Amygdala (tissue), 56 donors: ENCODE results near the gene CHCHD4.
"Not testable (repeated sequence)": the region's sequence is repeated elsewhere in the genome, so short reads cannot be mapped to it uniquely, and the experiment has no call there.

Experiments
- DNase-seq, 56 donors: peaks; one replicate each; lab custom pipeline; 2025; lab: John Stamatoyannopoulos, UW

Gene CHCHD4

DNA sequence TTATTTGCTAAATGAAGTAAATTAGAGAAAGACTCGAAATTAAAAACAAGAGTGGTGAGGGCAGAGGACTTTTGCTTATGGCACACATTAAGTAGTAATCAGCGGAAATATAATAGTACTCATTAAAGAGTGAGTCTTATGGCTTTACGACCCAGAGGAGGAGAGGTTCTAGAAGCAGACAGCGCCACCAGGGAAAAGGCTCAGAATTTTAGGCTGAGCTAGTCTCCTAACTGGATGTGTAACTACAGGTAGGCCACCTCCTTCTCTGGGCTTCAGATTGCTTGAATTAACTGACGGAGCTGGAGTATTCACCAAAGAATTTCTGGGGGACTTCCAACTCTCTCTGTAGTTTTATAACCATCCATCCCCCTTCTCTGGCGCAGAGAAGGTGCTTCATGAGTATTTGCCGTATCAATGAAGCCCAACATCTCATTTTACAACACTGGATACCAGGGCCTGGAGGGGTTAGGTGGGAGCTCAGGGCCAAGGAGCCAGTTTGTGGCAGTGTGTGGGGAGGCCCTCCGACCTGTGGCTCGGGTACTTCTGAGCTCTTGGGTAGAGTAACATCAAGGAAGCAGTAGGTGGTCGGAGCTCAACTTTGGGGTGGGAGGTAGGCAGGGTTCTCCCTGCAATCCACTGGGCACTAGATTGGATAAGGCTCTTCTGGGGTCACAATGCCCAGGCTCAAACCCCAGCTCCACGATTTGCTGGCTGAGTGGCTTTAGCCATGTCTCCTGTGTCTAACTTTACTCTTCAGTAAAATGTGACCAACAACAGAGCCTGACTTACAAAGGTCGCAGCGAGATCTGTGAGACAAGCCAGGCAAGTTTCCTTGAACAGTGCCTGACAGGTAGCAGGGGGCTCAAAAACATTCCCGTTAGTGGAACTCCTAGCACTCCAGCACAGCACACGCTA, 1.1 kb downstream of the CHCHD4 start:
- DNase-seq: no peak

DNA sequence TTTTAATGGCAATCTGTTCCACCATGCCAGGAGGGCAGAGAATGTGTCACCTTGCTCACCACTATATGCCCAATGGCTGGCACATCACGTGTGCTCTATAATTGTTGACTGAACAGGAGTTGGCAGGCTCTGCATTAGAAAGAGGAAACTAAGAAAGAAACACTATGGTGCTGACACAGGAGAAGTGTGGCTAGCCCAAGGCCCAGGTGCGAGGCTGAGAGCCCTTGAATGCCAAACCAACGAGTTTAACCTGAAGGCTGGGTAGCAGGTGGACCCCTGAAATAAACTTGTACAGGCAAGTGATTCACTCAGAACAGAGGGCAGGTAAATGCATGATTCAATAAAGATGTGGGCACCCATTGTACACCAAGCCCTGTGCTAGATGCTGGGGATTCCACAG, 2.4 kb downstream of the CHCHD4 start:
- DNase-seq: no peak

DNA sequence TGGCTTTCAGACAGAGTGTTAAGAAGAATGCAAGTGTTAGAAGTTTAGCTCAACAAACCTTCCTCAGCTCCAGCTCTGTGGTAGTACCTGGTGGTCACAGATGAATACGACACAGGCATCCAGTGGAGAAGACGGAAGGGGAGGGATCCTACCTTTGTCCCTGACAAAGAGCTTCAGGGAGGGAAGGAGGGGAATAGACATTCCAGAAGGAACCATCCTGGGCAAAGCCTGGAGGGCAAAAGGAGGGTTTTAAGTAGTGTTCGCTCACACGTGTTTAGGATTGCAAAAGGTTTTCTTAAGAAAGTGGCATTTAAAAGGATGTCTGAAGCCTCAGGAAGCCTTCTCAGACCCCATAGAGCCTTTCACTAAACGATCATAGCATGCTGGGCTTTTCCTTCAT, 2.8 kb downstream of the CHCHD4 start:
- no peak for DNase-seq

DNA sequence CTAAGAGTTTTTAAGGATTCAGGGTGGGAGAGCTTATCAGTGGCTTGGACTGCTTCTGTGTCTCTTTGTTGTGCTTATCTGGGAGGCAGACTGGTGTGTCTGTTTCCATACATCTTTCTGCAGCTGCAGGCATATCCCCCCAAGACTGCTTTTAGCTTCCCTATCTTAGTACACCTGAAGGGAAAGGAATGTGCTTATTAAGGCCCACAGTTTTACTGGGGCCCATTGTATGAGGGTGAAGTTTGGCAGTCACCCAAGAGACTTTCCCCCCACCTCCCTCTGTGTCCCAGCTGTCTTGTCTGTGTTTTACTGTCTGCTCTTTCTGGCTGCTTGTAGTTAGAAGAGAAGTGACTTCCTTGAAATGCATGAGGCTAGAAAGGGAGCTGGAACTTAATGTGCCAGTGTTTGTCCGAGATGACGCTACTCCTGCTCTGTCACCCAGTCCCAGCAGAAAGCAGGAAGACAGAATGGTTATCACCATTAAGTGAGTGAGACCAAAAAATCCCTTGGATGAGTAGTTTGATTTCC, 3.7 kb downstream of the CHCHD4 start:
- DNase-seq: not testable (repeated sequence)

DNA sequence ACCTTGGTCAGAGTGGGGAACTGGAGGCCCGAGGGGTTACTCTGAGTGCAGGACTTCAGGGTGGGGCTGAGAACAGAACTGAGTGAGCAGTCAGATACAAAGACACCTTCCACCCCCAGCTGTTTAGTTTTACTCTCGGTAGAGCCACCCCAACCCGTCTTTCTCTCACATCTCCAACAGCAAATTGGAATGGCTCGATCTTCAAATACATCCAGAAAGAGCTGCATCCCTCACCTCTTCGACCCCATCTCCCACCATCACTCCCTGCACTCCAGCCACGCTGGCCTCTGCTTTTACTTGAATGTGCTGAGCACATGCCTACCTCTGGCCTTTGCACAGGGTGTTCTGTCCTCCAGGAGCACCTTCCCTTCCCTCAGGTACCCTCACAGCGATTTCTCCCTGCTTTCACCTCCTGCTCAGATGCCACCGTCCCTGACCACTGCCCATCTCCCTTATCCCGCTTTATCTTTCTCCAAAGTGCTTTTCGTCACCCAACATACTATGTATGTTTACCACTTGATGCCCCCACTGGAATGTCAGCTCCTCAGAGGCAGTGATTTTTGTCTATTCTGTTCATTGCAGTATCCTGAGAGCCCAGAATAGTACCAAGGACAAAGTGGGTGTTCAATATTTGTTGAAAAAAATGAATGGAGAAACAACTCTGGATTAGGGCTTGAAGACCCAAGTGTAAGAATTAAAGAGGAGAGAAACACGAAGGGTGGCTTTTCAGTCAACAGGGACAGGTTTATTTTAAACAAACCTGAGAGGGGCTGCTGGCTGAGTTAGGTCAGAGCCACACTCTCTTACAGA, 4.4 kb downstream of the CHCHD4 start:
- DNase-seq: no peak

DNA sequence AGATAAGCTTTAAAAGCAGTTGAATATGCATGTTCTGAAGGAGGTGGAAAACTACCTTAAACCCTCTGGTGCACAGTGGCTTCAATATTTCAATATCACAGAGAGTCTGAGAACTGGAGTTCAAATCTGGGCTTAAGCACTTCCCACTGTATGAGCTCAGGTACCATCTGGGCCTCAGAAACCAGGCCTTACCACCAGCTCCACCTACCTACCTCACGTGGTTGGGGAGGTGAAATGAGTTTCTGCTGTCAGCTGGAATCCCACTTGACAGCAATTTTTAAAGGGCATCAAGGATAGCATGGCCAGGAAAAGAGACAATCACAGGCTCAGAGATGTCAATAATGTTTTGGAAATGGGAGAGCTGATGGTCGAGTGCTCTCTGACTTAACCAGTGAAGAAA, 5.0 kb downstream of the CHCHD4 start:
- no peak for DNase-seq

DNA sequence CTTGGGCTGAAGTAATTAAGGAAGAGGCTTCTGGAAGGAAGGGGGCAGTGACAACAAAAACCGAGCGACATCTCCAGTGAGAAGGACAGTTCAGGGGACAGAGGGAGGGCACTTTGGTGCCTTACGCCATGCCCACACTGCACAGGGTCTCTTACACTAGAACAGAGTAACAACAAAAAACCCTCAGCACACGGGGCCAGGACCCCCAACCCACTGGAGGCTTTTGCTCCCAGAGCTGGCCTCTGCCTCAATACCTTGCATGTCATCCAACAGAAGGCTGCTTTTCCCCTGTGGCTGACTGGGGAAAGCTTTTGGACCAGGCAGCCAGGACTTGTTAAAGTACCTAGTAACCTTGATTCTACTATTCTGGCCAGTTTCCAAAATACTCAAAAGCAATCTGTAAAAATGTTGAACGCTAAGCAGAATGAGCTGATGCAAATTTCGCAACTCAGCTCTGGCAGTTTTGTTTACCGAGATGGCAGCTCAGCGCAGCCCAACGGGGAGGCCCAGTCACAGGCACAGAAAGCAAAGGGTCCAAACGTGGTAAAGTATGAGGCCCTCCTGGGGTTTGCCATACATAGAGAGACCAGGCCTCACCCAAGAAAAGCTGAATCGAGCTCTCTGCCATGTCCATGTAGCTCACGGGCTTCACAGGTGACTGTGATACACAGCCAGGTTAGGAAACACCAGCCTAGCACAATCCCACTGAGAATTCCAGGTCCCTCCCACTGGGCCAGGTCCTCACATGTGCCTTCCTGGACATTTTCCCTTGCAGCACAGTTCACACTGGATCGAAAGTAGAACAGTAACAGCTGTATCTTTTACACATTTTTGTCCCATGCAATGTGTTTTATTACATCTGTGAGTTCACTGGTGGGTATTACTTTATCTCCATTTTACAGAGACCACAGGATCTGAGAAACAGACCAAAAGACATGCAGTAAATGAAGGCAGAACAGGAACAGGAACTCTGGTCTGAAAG, 6.0 kb downstream of the CHCHD4 start:
- DNase-seq: no peak

DNA sequence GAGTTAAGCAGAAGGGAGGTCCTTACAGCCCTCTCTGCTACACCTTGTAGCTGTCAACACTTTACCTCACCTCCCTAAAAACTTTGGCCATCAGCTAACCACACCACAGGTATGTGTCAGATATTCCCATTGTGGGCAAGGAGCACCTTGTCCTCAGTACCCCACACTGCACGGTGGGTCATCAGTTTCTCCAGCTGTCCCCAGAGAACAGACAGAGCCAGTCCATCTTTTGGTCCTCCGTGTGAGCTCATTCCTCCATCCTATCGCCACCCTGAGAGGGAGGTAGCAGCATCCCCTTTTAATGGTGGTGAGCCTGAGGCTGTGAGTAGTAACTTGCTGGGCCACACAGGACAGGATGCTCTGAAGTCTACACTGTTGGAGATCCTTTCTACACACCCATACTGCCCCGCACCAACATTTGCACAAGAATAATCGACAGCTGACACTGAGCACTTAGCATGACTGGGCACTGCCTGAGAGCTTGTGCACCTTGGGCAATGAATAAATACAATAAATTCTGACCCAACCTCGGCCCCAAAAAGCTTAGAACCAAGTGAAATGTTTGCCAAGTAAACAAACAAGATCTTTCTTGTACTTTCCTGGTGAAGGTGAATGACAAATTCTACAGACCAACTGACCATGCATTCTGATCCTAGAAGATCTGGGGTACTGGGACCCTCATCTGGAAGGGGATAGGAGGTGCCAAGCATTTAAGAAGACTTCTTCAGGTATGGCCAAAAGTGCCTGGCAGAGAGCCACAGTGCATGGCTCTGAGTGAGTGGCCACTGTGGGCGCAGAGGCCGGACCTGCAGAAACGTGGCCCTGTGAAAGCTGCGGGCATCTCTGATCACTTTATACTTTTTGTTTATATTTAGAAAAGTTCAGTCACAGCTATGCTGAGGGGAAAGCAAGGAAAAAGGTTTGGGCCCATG, 6.9 kb downstream of the CHCHD4 start:
- no peak for DNase-seq

DNA sequence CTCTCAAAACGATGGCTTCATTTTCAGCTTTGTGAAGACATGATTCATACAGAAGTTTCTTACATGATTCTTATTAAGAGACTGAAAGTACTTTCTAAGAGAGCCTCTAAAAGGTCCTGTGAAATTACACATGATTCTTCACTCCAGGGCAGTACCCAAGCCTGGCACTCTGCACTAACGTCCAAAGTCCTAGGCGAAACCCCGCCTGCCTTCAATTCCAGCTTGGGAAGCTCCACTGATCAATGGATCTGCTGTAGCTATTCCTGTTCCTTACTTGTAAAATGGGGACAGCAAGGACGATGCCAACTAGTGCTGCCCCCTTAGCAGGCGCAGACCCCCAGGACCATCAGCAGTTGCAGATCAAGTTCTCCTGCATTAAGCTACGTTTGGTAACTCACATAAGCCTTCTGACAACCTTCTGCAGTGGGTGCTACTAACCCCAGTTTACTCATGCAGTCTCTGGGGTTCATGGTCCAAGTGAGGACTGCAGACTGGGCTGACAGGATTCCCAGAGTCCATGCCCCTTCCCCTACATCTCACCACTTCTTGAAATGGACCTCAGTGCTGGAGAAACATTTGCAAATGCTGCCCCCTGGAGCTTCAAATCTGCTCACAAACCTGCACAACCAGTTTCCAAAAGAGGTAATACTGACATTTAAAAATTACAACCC, 10.6 kb downstream of the CHCHD4 start:
- DNase-seq: no peak

DNA sequence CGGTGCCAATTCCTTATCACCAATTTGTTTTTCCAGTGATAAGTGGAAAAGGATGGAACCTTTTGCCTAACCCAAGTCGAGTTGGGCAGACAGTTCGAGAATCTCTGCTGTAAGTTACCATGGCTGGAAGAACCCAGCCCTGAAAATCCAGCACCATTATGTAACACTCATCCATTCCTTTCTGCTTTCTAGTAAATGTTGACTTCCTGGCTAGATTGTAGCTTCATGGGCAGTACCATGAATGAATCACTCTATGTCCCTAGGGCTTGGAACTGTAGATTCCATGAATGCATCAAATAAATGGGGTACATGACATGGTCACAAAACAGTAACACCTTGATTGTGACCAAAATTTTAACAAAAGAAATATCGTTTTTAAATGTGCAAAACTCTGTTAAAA, 14.0 kb downstream of the CHCHD4 start:
- no peak for DNase-seq

DNA sequence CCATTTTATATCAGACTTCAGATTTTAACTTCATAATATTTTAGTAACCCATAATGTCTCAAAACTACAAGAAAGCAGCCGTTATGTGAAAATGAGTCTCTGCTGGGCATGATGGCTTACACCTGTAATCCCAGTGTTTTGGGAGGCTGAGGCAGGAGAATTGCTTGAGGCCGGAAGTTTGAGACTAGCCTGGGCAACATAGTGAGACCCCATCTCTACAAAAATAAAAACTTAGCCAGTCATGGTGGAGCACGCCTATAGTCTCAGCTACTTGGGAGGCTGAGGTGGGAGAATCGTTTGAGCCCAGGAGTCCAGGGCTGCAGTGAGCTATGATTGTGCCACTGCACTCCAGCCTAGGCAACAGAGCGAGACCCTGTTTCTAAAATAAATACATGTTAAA, 14.8 kb downstream of the CHCHD4 start:
- not testable (repeated sequence) for DNase-seq

DNA sequence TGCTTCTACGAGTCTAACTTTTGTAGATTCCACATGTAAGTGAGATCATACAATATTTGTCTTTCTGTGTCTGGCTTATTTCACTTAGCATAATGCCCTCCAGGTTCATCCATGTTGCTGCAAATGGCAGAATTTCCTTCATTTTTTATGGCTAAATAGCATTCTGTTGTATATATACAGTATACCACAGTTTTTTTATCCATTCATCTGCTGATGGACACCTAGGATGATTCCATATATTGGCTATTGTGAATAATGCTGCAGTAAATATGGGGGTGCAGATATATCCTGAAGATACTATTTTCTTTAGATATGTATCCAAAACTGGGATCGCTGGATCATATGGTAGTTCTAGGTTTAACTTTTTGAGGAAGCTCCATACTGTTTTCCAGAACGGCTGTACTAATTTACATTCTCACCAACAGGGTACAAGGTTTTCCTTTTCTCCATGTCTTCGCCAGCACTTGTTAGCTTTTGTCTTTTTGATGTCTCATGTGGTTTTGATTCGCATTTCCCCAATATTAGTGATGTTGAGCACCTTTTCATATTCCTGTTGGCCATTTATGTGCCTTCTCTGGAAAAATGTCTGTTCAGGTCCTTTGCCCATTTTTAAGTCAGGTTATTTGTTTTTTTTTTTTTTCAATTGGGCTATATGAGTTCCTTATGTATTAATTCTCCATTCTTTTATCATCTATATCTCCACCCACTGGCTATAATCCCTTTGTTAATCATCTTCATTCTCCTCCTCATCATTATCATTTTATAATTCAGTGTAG, 26.9 kb downstream of the CHCHD4 start:
- no peak for DNase-seq

DNA sequence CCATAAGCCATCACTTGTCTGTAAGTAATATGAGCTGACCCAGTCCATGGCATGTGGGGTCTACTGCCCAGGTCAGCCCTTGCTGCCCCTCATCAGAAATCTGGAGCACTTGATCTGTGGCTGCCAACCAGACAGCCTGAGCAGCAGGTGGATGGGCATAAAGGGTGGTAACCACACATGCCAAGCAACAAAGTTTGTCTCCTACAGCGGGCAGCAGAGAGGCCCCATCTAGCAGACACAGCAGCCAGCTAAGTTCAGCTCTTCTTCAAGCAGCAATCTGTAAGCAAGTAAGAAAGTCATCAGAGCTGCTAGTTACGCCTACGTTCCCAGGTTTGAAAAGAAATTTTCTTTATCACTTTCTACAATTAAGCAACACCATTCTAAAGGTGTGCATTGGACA, 27.9 kb downstream of the CHCHD4 start:
- no peak for DNase-seq

DNA sequence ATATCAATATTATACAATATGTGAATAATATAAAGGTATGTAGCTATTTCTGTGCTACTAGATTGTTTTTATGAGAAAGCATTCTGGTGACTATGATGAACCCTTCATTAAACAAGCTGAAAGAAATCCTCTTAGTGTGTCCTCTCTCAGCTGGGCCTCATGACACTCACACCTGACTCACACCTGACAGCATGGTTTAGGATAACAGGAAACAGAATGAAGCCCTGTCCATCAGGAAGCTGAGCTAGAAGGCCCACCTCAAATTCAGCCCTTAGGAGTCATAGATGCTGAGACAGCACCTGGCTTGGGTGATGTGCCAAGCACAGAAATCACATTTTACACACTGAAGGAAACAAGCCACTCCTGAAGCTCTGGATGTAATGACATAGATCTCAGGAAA, 30.8 kb downstream of the CHCHD4 start:
- DNase-seq: no peak

DNA sequence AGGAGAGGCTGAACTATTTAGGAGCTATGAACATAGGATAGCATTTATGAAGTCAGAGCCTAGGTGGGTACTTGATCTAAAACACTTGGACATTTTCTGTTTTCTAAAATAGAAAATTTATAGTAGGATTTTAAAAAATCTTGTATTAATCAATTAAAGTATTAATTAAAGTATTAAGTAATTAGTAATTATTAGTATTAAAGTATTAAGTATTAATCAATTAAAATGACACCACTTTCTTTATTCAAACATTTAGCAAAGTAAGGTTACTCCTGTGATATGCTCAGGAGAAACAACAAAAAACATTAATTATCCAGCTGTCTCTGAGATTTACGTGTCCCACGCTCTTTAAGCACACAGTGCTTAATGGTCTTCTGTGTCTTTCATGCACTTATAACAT, 32.2 kb downstream of the CHCHD4 start:
- DNase-seq: no peak

DNA sequence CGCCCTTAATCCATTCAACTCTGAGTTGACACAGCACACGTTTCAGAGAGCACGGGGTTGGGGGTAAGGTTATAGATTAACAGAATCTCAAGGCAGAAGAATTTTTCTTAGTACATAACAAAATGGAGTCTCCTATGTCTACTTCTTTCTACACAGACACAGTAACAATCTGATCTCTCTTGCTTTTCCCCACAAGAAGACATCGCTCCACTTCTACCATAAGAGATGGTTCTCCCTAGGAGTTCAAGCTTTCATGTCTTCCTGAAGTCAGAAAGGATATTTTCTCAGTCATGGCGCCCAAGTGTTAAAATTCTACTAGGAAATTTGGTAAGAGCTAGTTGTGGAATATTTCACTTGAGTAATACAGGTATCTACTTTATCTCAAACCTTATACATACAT, 32.7 kb downstream of the CHCHD4 start:
- not testable (repeated sequence) for DNase-seq

DNA sequence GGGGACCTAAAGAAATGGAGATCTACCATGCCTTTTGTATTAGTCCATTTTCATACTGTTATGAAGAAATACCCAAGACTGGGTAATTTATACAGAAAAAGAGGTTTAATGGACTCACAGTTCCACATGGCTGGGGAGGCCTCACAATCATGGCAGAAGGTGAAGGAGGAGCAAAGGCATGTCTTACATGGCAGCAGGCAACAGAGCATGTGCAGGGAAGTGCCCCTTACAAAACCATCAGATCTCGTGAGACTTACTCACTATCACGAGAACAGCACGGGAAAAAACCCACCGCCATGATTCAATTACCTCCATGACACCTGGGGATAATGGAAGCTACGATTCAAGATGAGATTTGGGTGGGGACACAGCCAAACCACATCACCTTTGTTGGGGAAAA, 37.2 kb downstream of the CHCHD4 start:
- not testable (repeated sequence) for DNase-seq
